ENCODE data around the gene HNRNPLL. TPM values are rescaled to one million over a fixed set of nuclear protein-coding genes. Genes with fewer than 3 reads are reported as not detected.

Gene HNRNPLL
- total and polyA plus RNA-seq, 2 of the 13 experiments (the other 11 are each of a cell fraction or from before 2014, with no cell fraction given), result 49.4 to 103 TPM

GRCh38 chr2:38523728-38524437, 78.8 kb downstream of the HNRNPLL start:
- WGBS (ENCODE audit: low lambda C conversion rate), result 21% methylated on average over 11 of the region's 11 CpGs
- BruUV-seq (replicated peaks), result no TSS peak
- no peak for TF ChIP-seq ZNF510 (CRISPR knock-in tag; IDR thresholded peaks at IDR 0.05; ENCODE audit: low read depth)
- peak; percentile 56; the same call in 1 of the 2 replicates for TF ChIP-seq MYC (CRISPR knock-in tag; IDR thresholded peaks at IDR 0.05; ENCODE audit: borderline replicate concordance)
- peak; percentile 58 for TF ChIP-seq STAG1 (CRISPR knock-in tag; IDR thresholded peaks at IDR 0.05)
- TF ChIP-seq CTCF (CRISPR knock-in tag; IDR thresholded peaks at IDR 0.05), result peak; percentile 53
- no peak for TF ChIP-seq SOX13 (IDR thresholded peaks at IDR 0.05)
- TF ChIP-seq SOX13 (CRISPR knock-in tag; conservative IDR thresholded peaks at IDR 0.05 in 1 of 2, IDR thresholded peaks at IDR 0.05 in 1 of 2), result no peak
- TF ChIP-seq ZNF543 (CRISPR knock-in tag; IDR thresholded peaks at IDR 0.05), result 0 out of 2 replicates have a peak, but pooled peaks have one; percentile 30
- peak; percentile 72 for TF ChIP-seq ZNF770 (CRISPR knock-in tag; IDR thresholded peaks at IDR 0.05)
- TF ChIP-seq ZNF121 (CRISPR knock-in tag; IDR thresholded peaks at IDR 0.05), result peak; percentile 62
- TF ChIP-seq HMGA1 (CRISPR knock-in tag; conservative IDR thresholded peaks at IDR 0.05), result no peak
- peak; percentile 52 for TF ChIP-seq XRCC5 (optimal IDR thresholded peaks at IDR 0.05; ENCODE audit: low read length)
- peak; percentile 52; the same call in 1 of the 2 replicates for TF ChIP-seq PATZ1 (CRISPR knock-in tag; IDR thresholded peaks at IDR 0.05)
- 0 out of 2 replicates have a peak, but pooled peaks have one; percentile 15 for TF ChIP-seq ZNF501 (CRISPR knock-in tag; IDR thresholded peaks at IDR 0.05)
- ChIA-PET CTCF (ENCODE audit: low intra/inter-chr PET ratio, low total read pairs) (interaction anchor here (1.3 kb wide), 1 partner anchor 208 kb away, joined by 3 read pairs; no protein-coding TSS in a partner anchor), POLR2A (interaction anchor here (0.7 kb wide), 1 partner anchor 228 kb away, joined by 3 read pairs; the partner anchor contains the start of gene SRSF7)
- peak; percentile 79 for ATAC-seq
- no peak overlapping the region for H2AFZ ChIP-seq (ENCODE audit: low read length)
- H3K4me3 ChIP-seq (replicated peaks in 1 of 3; ENCODE audit: insufficient read depth in 1 of 3, low read depth in 2 of 3, low read length in 3 of 3), result no peak overlapping the region
- peaks cover 40% of the 10 kb centered on the region for H3K4me1 ChIP-seq (ENCODE audit: insufficient read depth, low read length)
- no peak overlapping the region for H3K27ac ChIP-seq (ENCODE audit: extremely low read length, insufficient read depth, low read length)
- H3K4me2 ChIP-seq (ENCODE audit: low read depth, low read length), result peak overlapping the region; percentile 21
- no peaks in the 10 kb centered on the region for H3K36me3 ChIP-seq (replicated peaks in 1 of 2; ENCODE audit: control insufficient read depth in 1 of 2, insufficient read depth in 2 of 2, low read length in 2 of 2)
- H3K9ac ChIP-seq (ENCODE audit: insufficient read depth, low read depth, low read length), result no peak overlapping the region
- DNase-seq (ENCODE audit: low spot score), result no peak
- H3K79me2 ChIP-seq (ENCODE audit: insufficient read depth, low read length), result no peaks in the 10 kb centered on the region
- intact Hi-C loops (cut with micrococcal nuclease; ENCODE audit: unreplicated experiment), result no loop called here
- H4K20me1 ChIP-seq (ENCODE audit: insufficient read depth, low read length), result no peaks in the 10 kb centered on the region
- H3K27me3 ChIP-seq (ENCODE audit: control insufficient read depth in 1 of 2, insufficient read depth in 2 of 2, low read length in 2 of 2), result peaks cover 3 to 38% of the 10 kb centered on the region in 2 experiments; a peak in 4 of 5 replicates
- in situ Hi-C loops (cut with HindIII; ENCODE audit: extremely low pct_ligation_motif_present, low pct_unique_long_range_greater_than_20kb), result no loop called here
- no peaks in the 10 kb centered on the region for H3K9me3 ChIP-seq (ENCODE audit: low read length)
- no peak for FAIRE-seq
